SK-N-SH treated with all-trans-retinoic acid at 6 μM for 48 hours (cell line): Measurements from ENCODE around the gene HGS.

Experiments used
- ATAC-seq: fragments of 200-7000 bp; cut with Tn5 transposase; 3 replicates; pipeline ENCODE4 v1.9.1; 2020; ENCODE audit warnings: mild to moderate bottlenecking, moderate library complexity
- ARNTL ChIP-seq: fragments of 450-650 bp; formaldehyde crosslinking; IDR thresholded peaks from 2 replicates; pipeline ENCODE4 v1.5.0; 2020; ENCODE audit warnings: low read depth, mild to moderate bottlenecking, moderate library complexity, borderline replicate concordance
- BACH2 ChIP-seq: fragments of 250-450 bp; sonication (Bioruptor Pico); IDR thresholded peaks from 2 replicates; pipeline ENCODE4 v1.9.0; 2021; ENCODE audit warnings: mild to moderate bottlenecking, borderline replicate concordance
- CSDC2 ChIP-seq: fragments of 250-450 bp; sonication (Bioruptor Pico); IDR thresholded peaks from 2 replicates; pipeline ENCODE4 v1.5.0; 2020; ENCODE audit warnings: mild to moderate bottlenecking, moderate library complexity
- ESRRG ChIP-seq: fragments of 250-450 bp; sonication (Bioruptor Pico); IDR thresholded peaks from 2 replicates; pipeline ENCODE4 v1.6.1; 2021; ENCODE audit warnings: mild to moderate bottlenecking
- GLIS3 ChIP-seq: fragments of 250-450 bp; sonication (Bioruptor Pico); IDR thresholded peaks from 2 replicates; pipeline ENCODE4 v1.5.0; 2020; ENCODE audit warnings: mild to moderate bottlenecking, moderate library complexity
- ISL1 ChIP-seq: fragments of 250-450 bp; sonication (Bioruptor Pico); IDR thresholded peaks from 2 replicates; pipeline ENCODE4 v2.1.2; 2022; ENCODE audit warnings: mild to moderate bottlenecking, moderate library complexity
- OSR1 ChIP-seq: fragments of 250-450 bp; sonication (Bioruptor Pico); IDR thresholded peaks from 2 replicates; pipeline ENCODE4 v1.8.0; 2022; ENCODE audit warnings: moderate library complexity, mild to moderate bottlenecking, inconsistent platforms
- TCF4 ChIP-seq: fragments of 250-450 bp; sonication (Bioruptor Pico); IDR thresholded peaks from 2 replicates; pipeline ENCODE4 v1.8.0; 2021; ENCODE audit warnings: mild to moderate bottlenecking, moderate library complexity, borderline replicate concordance
- TOX ChIP-seq: fragments of 250-450 bp; sonication (Bioruptor Pico); IDR thresholded peaks from 2 replicates; pipeline ENCODE4 v1.8.0; 2021; ENCODE audit warnings: mild to moderate bottlenecking, moderate library complexity, borderline replicate concordance
- TSHZ2 ChIP-seq: fragments of 250-450 bp; sonication (Bioruptor Pico); IDR thresholded peaks from 2 replicates; pipeline ENCODE4 v1.5.0; 2020; ENCODE audit warnings: mild to moderate bottlenecking, moderate library complexity
- ZC3H10 ChIP-seq: fragments of 250-450 bp; sonication (Bioruptor Pico); IDR thresholded peaks from 2 replicates; pipeline ENCODE4 v1.5.1; 2021; ENCODE audit warnings: mild to moderate bottlenecking, moderate library complexity
- ZFP3 ChIP-seq: fragments of 250-450 bp; sonication (Bioruptor Pico); IDR thresholded peaks from 2 replicates; pipeline ENCODE4 v1.5.0; 2020; ENCODE audit warnings: mild to moderate bottlenecking, moderate library complexity
- ZFP30 ChIP-seq: fragments of 450-650 bp; formaldehyde crosslinking; IDR thresholded peaks from 2 replicates; pipeline ENCODE4 v1.5.0; 2022; ENCODE audit warnings: mild to moderate bottlenecking, moderate library complexity
- ZNF565 ChIP-seq: fragments of 450-650 bp; formaldehyde crosslinking; conservative IDR thresholded peaks from 2 replicates; pipeline ENCODE4 v1.5.0; 2020; ENCODE audit warnings: low read depth, mild to moderate bottlenecking, moderate library complexity
- ZNF70 ChIP-seq: fragments of 450-650 bp; formaldehyde crosslinking; IDR thresholded peaks from 2 replicates; pipeline ENCODE4 v1.5.0; 2020; ENCODE audit warnings: mild to moderate bottlenecking, moderate library complexity
- TF ChIP-seq, protein P1 (sequence below): fragments of 250-450 bp; sonication (Bioruptor Pico); IDR thresholded peaks from 2 replicates; pipeline ENCODE4 v1.8.0; 2021; ENCODE audit warnings: low read depth, mild to moderate bottlenecking, moderate library complexity, borderline replicate concordance
- TF ChIP-seq, protein P2 (sequence below): fragments of 250-450 bp; sonication (Bioruptor Pico); IDR thresholded peaks from 2 replicates; pipeline ENCODE4 v1.5.1; 2020; ENCODE audit warnings: low read depth, mild to moderate bottlenecking, moderate library complexity

The HGS gene

DNA sequence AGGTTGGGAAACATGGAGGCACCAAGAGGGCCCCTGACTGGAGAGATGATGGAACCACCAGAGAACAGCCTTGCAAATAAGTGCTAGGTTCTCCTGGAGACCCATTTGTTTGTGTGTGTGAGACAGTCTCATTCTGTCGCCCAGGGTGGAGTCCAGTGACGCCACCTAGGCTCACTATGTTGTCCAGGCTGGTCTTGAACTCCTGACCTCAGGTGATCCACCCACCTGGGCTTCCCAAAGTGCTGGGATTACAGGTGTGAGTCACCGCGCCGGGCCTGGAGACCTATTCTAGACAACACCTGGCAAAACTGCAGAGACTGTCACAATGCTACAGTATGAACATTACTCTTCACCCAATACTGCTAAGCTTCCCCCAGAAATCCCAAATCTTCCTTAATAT, 48.4 kb upstream of the HGS start (continued):
- TF ChIP-seq ZNF565 (CRISPR knock-in tag) = no peak

DNA sequence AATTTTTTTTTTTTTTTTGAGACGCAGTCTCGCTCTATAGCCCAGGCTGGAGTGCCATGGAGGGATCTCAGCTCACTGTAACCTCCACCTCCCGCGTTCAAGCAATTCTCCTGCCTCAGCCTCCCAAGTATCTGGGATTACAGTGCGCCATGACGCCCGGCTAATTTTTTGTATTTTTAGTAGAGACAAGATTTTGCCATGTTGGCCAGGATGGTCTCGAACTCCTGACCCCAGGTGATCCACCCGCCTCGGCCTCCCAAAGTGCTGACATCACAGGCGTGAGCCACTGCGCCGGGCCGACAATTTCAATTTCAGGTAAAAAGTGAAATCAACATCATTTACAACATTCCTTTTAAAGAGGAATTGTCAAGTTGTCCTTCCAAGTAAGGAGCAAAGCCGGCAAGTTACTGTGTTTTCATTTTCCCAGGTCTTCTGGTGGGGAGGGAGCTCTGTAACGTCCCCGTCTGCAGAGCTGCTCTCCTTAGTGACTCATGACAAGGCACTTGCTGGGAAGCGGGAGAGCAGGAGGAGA, 47.8 kb upstream of the HGS start:
- ATAC-seq = peak; percentile 77
- TF ChIP-seq CSDC2 (CRISPR knock-in tag) (no peak), TCF4 (no peak), OSR1 (no peak), TSHZ2 (CRISPR knock-in tag) (no peak)
- TF ChIP-seq, protein P1, sequence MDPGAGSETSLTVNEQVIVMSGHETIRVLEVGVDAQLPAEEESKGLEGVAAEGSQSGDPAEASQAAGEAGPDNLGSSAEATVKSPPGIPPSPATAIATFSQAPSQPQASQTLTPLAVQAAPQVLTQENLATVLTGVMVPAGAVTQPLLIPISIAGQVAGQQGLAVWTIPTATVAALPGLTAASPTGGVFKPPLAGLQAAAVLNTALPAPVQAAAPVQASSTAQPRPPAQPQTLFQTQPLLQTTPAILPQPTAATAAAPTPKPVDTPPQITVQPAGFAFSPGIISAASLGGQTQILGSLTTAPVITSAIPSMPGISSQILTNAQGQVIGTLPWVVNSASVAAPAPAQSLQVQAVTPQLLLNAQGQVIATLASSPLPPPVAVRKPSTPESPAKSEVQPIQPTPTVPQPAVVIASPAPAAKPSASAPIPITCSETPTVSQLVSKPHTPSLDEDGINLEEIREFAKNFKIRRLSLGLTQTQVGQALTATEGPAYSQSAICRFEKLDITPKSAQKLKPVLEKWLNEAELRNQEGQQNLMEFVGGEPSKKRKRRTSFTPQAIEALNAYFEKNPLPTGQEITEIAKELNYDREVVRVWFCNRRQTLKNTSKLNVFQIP (CRISPR knock-in tag) = no peak

GRCh38 chr17:81636505-81637288, 47.1 kb upstream of the HGS start, which contains the start of the genes NPLOC4 and TSPAN10:
TSS of gene NPLOC4 (minus strand) at chr17:81637112. CDS start at chr17:81636930, 182 bp downstream.
TSS of gene TSPAN10 (plus strand) at chr17:81637196. CDS start at chr17:81642413, 5,217 bp downstream.
- peak; percentile 86 for ATAC-seq

GRCh38 chr17:81638683-81639082, 45.1 kb upstream of the HGS start:
- no peak for ATAC-seq
- no peak for TF ChIP-seq TOX
- no peak for TF ChIP-seq ESRRG
- TF ChIP-seq, protein P1 (CRISPR knock-in tag) = no peak
- TF ChIP-seq GLIS3 (CRISPR knock-in tag) = no peak
- no peak for TF ChIP-seq ISL1 (CRISPR knock-in tag)
- TF ChIP-seq ARNTL (CRISPR knock-in tag) = no peak
- TF ChIP-seq ZFP30 (CRISPR knock-in tag) = no peak
- no peak for TF ChIP-seq ZNF565 (CRISPR knock-in tag)
- no peak for TF ChIP-seq TSHZ2 (CRISPR knock-in tag)
- TF ChIP-seq, protein P2, sequence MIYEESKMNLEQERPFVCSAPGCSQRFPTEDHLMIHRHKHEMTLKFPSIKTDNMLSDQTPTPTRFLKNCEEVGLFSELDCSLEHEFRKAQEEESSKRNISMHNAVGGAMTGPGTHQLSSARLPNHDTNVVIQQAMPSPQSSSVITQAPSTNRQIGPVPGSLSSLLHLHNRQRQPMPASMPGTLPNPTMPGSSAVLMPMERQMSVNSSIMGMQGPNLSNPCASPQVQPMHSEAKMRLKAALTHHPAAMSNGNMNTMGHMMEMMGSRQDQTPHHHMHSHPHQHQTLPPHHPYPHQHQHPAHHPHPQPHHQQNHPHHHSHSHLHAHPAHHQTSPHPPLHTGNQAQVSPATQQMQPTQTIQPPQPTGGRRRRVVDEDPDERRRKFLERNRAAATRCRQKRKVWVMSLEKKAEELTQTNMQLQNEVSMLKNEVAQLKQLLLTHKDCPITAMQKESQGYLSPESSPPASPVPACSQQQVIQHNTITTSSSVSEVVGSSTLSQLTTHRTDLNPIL (CRISPR knock-in tag) = no peak

More at GRCh38 chr17:81636505-81637288, 47.1 kb upstream of the HGS start, which contains the start of the genes NPLOC4 and TSPAN10:
- TF ChIP-seq ZNF70 (CRISPR knock-in tag) (peak; percentile 83; the same call in 1 of the 2 replicates), ARNTL (CRISPR knock-in tag) (no peak), ZFP3 (CRISPR knock-in tag) (no peak; the same call in none of the 2 replicates), ZC3H10 (CRISPR knock-in tag) (peak; percentile 48; the same call in 1 of the 2 replicates), TOX (no peak), CSDC2 (CRISPR knock-in tag) (peak; percentile 39; the same call in 1 of the 2 replicates), BACH2 (peak; percentile 36; the same call in 1 of the 2 replicates), TSHZ2 (CRISPR knock-in tag) (peak; percentile 53)
